ENCODE measurements around the gene PRKN.
"Not testable (repeated sequence)": the region's sequence is repeated elsewhere in the genome, so short reads cannot be mapped to it uniquely, and the experiment has no call there.

Gene PRKN

DNA sequence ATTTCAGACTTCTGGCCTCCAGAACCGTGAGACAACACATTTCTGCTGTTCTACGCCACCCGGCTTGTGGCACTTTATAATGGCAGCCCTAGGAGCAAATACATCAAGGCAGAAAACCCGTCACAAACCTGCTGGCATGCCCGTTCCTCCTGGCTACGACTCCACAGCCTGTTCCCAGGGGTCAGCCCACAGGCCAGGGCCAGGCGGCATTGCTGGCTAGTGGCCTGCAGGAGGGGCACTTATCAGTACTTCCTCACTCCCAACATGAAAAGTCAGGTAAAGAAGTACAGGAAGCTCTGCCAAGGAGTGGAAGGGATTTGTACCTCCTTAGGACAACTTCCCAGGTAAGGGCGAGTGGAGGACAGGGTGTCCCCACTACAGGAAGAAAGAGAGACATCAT, 1230.6 kb downstream of the PRKN start:
- POLR2A ChIA-PET, result no interaction called here
- Histone ChIP-seq H3K36me3 (ENCODE audit: control insufficient read depth in 2 of 2, insufficient read depth in 1 of 2, low read length in 2 of 2) (no peaks in the 10 kb centered on the region), H3K4me3 (ENCODE audit: low read depth, low read length) (no peak overlapping the region), H3K27ac (ENCODE audit: extremely low read depth, low read depth, low read length) (no peak overlapping the region), H3K9me3 (ENCODE audit: control insufficient read depth, insufficient read depth, low read depth, low read length) (no peaks in the 10 kb centered on the region), H3K4me1 (ENCODE audit: control insufficient read depth, insufficient read depth, low read length) (no peaks in the 10 kb centered on the region)
- CTCF ChIA-PET, result interaction anchor here (0.6 to 5.3 kb wide), 6 partner anchors 16 to 1096 kb away, joined by 3 to 78 read pairs (median 12); no protein-coding TSS in a partner anchor
- TF ChIP-seq, protein P1, sequence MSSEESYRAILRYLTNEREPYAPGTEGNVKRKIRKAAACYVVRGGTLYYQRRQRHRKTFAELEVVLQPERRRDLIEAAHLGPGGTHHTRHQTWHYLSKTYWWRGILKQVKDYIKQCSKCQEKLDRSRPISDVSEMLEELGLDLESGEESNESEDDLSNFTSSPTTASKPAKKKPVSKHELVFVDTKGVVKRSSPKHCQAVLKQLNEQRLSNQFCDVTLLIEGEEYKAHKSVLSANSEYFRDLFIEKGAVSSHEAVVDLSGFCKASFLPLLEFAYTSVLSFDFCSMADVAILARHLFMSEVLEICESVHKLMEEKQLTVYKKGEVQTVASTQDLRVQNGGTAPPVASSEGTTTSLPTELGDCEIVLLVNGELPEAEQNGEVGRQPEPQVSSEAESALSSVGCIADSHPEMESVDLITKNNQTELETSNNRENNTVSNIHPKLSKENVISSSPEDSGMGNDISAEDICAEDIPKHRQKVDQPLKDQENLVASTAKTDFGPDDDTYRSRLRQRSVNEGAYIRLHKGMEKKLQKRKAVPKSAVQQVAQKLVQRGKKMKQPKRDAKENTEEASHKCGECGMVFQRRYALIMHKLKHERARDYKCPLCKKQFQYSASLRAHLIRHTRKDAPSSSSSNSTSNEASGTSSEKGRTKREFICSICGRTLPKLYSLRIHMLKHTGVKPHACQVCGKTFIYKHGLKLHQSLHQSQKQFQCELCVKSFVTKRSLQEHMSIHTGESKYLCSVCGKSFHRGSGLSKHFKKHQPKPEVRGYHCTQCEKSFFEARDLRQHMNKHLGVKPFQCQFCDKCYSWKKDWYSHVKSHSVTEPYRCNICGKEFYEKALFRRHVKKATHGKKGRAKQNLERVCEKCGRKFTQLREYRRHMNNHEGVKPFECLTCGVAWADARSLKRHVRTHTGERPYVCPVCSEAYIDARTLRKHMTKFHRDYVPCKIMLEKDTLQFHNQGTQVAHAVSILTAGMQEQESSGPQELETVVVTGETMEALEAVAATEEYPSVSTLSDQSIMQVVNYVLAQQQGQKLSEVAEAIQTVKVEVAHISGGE (tag by site-specific recombination; conservative IDR thresholded peaks at IDR 0.05; ENCODE audit: low read depth), result no peak

DNA sequence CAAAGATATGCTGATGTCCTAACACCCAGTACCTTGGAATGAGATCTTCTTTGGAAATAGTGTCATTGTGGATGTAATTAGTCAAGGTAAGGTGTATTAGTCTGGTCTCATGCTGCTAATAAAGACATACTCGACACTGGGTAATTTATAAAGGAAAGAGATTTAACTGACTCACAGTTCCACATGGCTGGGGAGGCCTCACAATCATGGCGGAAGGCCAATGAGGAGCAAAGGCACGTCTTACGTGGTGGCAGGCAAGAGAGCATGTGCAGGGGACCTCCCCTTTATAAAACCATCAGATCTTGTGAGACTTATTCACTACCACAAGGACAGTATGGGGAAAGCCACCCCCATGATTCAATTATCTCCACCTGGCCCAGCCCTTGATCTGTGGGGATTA, 1231.3 kb downstream of the PRKN start:
- H3K9me3 ChIP-seq (ENCODE audit: control insufficient read depth, insufficient read depth, low read depth, low read length); H3K27ac ChIP-seq (ENCODE audit: extremely low read depth, low read depth, low read length); POLR2A ChIA-PET; H3K4me1 ChIP-seq (ENCODE audit: control insufficient read depth, insufficient read depth, low read length); H3K36me3 ChIP-seq (ENCODE audit: control insufficient read depth in 2 of 2, insufficient read depth in 1 of 2, low read length in 2 of 2); H3K4me3 ChIP-seq (ENCODE audit: low read depth, low read length): not testable (repeated sequence)
- CTCF ChIA-PET, result interaction anchor here (0.7 kb wide), 1 partner anchor 102 kb away, joined by 3 read pairs; no protein-coding TSS in a partner anchor

DNA sequence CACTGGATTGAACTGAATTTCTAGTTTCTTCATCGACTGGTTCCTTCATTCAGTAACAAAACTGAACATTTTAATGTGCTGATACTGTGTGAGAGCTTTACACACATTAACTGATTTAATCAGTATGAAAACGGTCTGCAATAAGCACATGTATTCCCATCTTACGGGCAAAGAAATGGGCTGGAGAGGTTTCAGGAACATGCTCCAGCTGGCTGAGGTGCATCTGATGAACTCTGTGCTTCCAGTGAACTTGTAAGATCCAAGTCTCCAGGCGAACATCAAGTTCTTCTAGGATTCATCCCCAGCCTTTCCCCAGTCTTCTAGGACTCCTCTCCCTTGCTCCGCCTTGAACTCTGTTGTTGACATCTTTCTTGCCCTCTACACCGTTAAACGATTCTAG, 1233.0 kb downstream of the PRKN start:
- TF ChIP-seq, protein P2, sequence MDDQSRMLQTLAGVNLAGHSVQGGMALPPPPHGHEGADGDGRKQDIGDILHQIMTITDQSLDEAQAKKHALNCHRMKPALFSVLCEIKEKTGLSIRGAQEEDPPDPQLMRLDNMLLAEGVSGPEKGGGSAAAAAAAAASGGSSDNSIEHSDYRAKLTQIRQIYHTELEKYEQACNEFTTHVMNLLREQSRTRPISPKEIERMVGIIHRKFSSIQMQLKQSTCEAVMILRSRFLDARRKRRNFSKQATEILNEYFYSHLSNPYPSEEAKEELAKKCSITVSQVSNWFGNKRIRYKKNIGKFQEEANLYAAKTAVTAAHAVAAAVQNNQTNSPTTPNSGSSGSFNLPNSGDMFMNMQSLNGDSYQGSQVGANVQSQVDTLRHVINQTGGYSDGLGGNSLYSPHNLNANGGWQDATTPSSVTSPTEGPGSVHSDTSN (CRISPR knock-in tag; IDR thresholded peaks at IDR 0.05), result no peak
- TF ChIP-seq, protein P3, sequence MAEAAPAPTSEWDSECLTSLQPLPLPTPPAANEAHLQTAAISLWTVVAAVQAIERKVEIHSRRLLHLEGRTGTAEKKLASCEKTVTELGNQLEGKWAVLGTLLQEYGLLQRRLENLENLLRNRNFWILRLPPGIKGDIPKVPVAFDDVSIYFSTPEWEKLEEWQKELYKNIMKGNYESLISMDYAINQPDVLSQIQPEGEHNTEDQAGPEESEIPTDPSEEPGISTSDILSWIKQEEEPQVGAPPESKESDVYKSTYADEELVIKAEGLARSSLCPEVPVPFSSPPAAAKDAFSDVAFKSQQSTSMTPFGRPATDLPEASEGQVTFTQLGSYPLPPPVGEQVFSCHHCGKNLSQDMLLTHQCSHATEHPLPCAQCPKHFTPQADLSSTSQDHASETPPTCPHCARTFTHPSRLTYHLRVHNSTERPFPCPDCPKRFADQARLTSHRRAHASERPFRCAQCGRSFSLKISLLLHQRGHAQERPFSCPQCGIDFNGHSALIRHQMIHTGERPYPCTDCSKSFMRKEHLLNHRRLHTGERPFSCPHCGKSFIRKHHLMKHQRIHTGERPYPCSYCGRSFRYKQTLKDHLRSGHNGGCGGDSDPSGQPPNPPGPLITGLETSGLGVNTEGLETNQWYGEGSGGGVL (tag by site-specific recombination; IDR thresholded peaks at IDR 0.05), result no peak
- TF ChIP-seq, protein P4, sequence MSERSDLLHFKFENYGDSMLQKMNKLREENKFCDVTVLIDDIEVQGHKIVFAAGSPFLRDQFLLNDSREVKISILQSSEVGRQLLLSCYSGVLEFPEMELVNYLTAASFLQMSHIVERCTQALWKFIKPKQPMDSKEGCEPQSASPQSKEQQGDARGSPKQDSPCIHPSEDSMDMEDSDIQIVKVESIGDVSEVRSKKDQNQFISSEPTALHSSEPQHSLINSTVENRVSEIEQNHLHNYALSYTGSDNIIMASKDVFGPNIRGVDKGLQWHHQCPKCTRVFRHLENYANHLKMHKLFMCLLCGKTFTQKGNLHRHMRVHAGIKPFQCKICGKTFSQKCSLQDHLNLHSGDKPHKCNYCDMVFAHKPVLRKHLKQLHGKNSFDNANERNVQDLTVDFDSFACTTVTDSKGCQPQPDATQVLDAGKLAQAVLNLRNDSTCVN (tag by site-specific recombination; optimal IDR thresholded peaks at IDR 0.05), result no peak
- TF ChIP-seq ZNF658 (tag by site-specific recombination; IDR thresholded peaks at IDR 0.05), result no peak
- TF ChIP-seq KLF1 (tag by site-specific recombination; IDR thresholded peaks at IDR 0.05), result no peak
- Histone ChIP-seq H3K4me1 (ENCODE audit: control insufficient read depth, insufficient read depth, low read length) (no peaks in the 10 kb centered on the region), H3K36me3 (ENCODE audit: control insufficient read depth in 2 of 2, insufficient read depth in 1 of 2, low read length in 2 of 2) (no peaks in the 10 kb centered on the region), H3K9me3 (ENCODE audit: control insufficient read depth, insufficient read depth, low read depth, low read length) (no peaks in the 10 kb centered on the region), H3K4me3 (ENCODE audit: low read depth, low read length) (no peak overlapping the region), H3K27ac (ENCODE audit: extremely low read depth, low read depth, low read length) (no peak overlapping the region)
- CTCF ChIA-PET, result interaction anchor here (1.4 to 1.6 kb wide), 2 partner anchors 76 to 100 kb away, joined by 3 to 4 read pairs; no protein-coding TSS in a partner anchor
- POLR2A ChIA-PET, result no interaction called here

DNA sequence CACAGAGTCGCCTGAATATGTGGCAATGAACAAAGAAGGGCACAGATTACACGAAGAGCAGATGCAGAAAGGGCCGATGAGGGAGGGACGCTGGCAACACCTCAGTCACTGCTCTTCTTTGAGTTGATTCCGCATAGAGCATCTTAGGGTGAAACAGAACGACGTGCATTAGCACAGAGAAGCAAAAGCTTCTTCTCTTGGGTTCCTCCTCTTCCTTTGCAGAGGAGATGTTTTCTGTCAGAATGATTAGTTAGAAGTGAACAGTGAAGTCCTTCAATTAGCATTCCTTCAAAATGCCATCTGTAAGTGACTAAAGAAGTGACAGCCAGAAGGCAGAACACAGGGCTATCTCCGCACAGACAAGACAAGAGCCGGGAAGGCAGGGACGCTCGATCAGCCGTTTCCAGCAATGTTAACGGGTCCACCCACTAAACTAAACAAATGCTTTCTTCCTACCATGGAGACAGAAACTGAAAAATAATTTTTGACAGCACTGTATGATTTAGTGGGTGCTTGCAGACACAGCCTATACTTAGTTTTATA, 1233.9 kb downstream of the PRKN start:
- TF ChIP-seq ZNF843 (tag by site-specific recombination; IDR thresholded peaks at IDR 0.05), result no peak
- no peak for TF ChIP-seq ZNF555 (tag by site-specific recombination; conservative IDR thresholded peaks at IDR 0.05)
- no peak for TF ChIP-seq ZNF610 (tag by site-specific recombination; IDR thresholded peaks at IDR 0.05; ENCODE audit: borderline replicate concordance)
- no peak for TF ChIP-seq HOXC10 (CRISPR knock-in tag; IDR thresholded peaks at IDR 0.05)
- TF ChIP-seq YY2 (tag by site-specific recombination; IDR thresholded peaks at IDR 0.05), result no peak
- no peak for TF ChIP-seq ZNF747 (tag by site-specific recombination; IDR thresholded peaks at IDR 0.05)
- TF ChIP-seq ZBTB20 (tag by site-specific recombination; IDR thresholded peaks at IDR 0.05), result no peak
- TF ChIP-seq ZNF426 (tag by site-specific recombination; IDR thresholded peaks at IDR 0.05), result no peak
- TF ChIP-seq, protein P1 (tag by site-specific recombination; conservative IDR thresholded peaks at IDR 0.05; ENCODE audit: low read depth), result no peak
- ChIA-PET CTCF (interaction anchor here (0.6 to 1.4 kb wide), 5 partner anchors 47 to 1118 kb away, joined by 3 to 5 read pairs (median 3); no protein-coding TSS in a partner anchor), POLR2A (no interaction called here)

More for the DNA sequence above, 1233.9 kb downstream of the PRKN start:
- Histone ChIP-seq H3K4me1 (ENCODE audit: control insufficient read depth, insufficient read depth, low read length) (no peaks in the 10 kb centered on the region), H3K36me3 (ENCODE audit: control insufficient read depth in 2 of 2, insufficient read depth in 1 of 2, low read length in 2 of 2) (no peaks in the 10 kb centered on the region), H3K9me3 (ENCODE audit: control insufficient read depth, insufficient read depth, low read depth, low read length) (no peaks in the 10 kb centered on the region), H3K27ac (ENCODE audit: extremely low read depth, low read depth, low read length) (no peak overlapping the region), H3K4me3 (ENCODE audit: low read depth, low read length) (no peak overlapping the region)
